Lung (tissue), 12 donors: Measurements from ENCODE around the gene SLC38A7. TPM values are rescaled to one million over a fixed set of nuclear protein-coding genes. Genes with fewer than 3 reads are reported as not detected.

Experiments
- ATAC-seq: fragments of 200-7000 bp; cut with Tn5 transposase; one replicate; pipeline ENCODE4 v1.9.1; 2020; ENCODE audit warnings: moderate number of reproducible peaks; ENCODE audit not compliant: insufficient read depth, low FRiP score
- DNase-seq, 3 donors: peaks; one replicate each; pipeline ENCODE4 v3.0.0-alpha.2; 2013 to 2017
- H3K27ac ChIP-seq, 2 donors: one replicate each; pipeline ENCODE4 v1.5.1; 2013; ENCODE audit warnings: mild to moderate bottlenecking in 2 of 2, moderate library complexity in 2 of 2, control low read depth in 1 of 2, inconsistent platforms in 1 of 2, low read depth in 1 of 2, low read length in 1 of 2
- H3K27me3 ChIP-seq, 3 donors: one replicate each; pipeline ENCODE4 v1.5.1; 2013; ENCODE audit warnings: low read length in 2 of 3; ENCODE audit not compliant: control insufficient read depth in 3 of 3, insufficient read depth in 3 of 3
- H3K36me3 ChIP-seq, 4 donors: one replicate each; pipeline ENCODE4 v1.5.1; 2013; ENCODE audit warnings: low read length in 4 of 4, mild to moderate bottlenecking in 1 of 4, moderate library complexity in 1 of 4; ENCODE audit not compliant: control insufficient read depth in 4 of 4, insufficient read depth in 4 of 4
- H3K4me1 ChIP-seq, 5 donors: one replicate each; pipeline ENCODE4 v1.5.1; 2013; ENCODE audit warnings: low read length in 5 of 5, mild to moderate bottlenecking in 2 of 5, moderate library complexity in 1 of 5; ENCODE audit not compliant: control insufficient read depth in 5 of 5, insufficient read depth in 5 of 5
- H3K4me3 ChIP-seq: one replicate; pipeline ENCODE4 v1.5.1; 2013; ENCODE audit warnings: mild to moderate bottlenecking, control low read depth, moderate library complexity
- H3K9ac ChIP-seq, 2 donors: one replicate each; pipeline ENCODE4 v1.5.1; 2013; ENCODE audit warnings: low read length in 2 of 2, control low read depth in 1 of 2; ENCODE audit not compliant: insufficient read depth in 1 of 2
- H3K9me3 ChIP-seq, 4 donors: one replicate each; pipeline ENCODE4 v1.5.1; 2013; ENCODE audit warnings: low read length in 3 of 4, mild to moderate bottlenecking in 1 of 4, moderate library complexity in 1 of 4; ENCODE audit not compliant: control insufficient read depth in 4 of 4, insufficient read depth in 3 of 4
- CTCF ChIP-seq: IDR thresholded peaks from 2 replicates; pipeline ENCODE4 v1.5.1; 2012; ENCODE audit warnings: mild to moderate bottlenecking; ENCODE audit errors: control extremely low read depth, extremely low read depth
- WGBS, 2 donors: extraction: QIAGEN DNeasy Blood & Tissue Kit; methylation state at CpG; one replicate each; pipeline ENCODE4 v1.1.7; 2013; 5-methylcytosine and 5-hydroxymethylcytosine counted together
- polyA plus RNA-seq, 2 donors: library from polyadenylated mRNA; stranded (reverse); fragments of 200-250 nt; gene quantifications; one replicate each; pipeline ENCODE4 v1.2.1, GENCODE V29; 2013
- total RNA-seq, 2 donors: library from RNA; depleted of rRNA in 1 of 2; stranded (reverse); fragments of >200 nt in 1 of 2; gene quantifications; one replicate each; pipeline ENCODE4 v1.2.1, GENCODE V29; 2014 to 2021
- donor health status: control.
- donor health status: control.
- donor health status: Bipolar disorder and iron deficiency.
- donor health status: healthy.
- donor health status: DM: yes; HTN: yes; CAD: no.

Gene SLC38A7
- total and polyA plus RNA-seq, 4 donors: 11.3 to 18.2 (median 14.9) TPM

- TF ChIP-seq CTCF: no peak
- Histone ChIP-seq H3K27me3 (no peaks in the 10 kb centered on the region), H3K9me3 (no peaks in the 10 kb centered on the region), H3K4me1 (peaks cover 0 to 12% (median 5%) of the 10 kb centered on the region in 5 donors), H3K4me3 (peak overlapping the region; percentile 86), H3K9ac (peak overlapping the region; percentile 92 to 96), H3K27ac (peak overlapping the region; percentile 91 to 100), H3K36me3 (peaks cover 0 to 8% (median 5%) of the 10 kb centered on the region in 4 donors)
- peak; percentile 34 for ATAC-seq
- 0% methylated on average over 45 to 53 of the region's 53 CpGs for WGBS, 2 donors
- peak in 2 of 3 donors; percentile 52 to 59 for DNase-seq
These were observed 55.5 kb downstream of the SLC38A7 start for GRCh38 chr16:58628845-58629732.

GRCh38 chr16:58624209-58624608 lies 60.4 kb downstream of the SLC38A7 start:
- Histone ChIP-seq H3K27me3 (no peaks in the 10 kb centered on the region), H3K4me1 (peaks cover 0 to 12% (median 5%) of the 10 kb centered on the region in 5 donors), H3K4me3 (no peak overlapping the region), H3K9me3 (no peaks in the 10 kb centered on the region), H3K36me3 (peaks cover 0 to 15% (median 5%) of the 10 kb centered on the region in 4 donors), H3K27ac (no peak overlapping the region), H3K9ac (no peak overlapping the region)
- 89 to 90% methylated on average over 7 of the region's 7 CpGs for WGBS, 2 donors
- no peak for TF ChIP-seq CTCF
- ATAC-seq (no peak), DNase-seq (no peak)

- H3K27ac ChIP-seq: no peak overlapping the region
- no peak overlapping the region for H3K9ac ChIP-seq
- 93 to 96% methylated on average over 10 of the region's 10 CpGs for WGBS, 2 donors
- H3K36me3 ChIP-seq: peaks cover 5 to 21% (median 15%) of the 10 kb centered on the region in 4 donors
- no peak for DNase-seq
- H3K4me3 ChIP-seq: no peak overlapping the region
- H3K4me1 ChIP-seq: no peaks in the 10 kb centered on the region
- ATAC-seq: no peak
- TF ChIP-seq CTCF: no peak
- H3K9me3 ChIP-seq: no peaks in the 10 kb centered on the region
- H3K27me3 ChIP-seq: no peaks in the 10 kb centered on the region
These were observed 64.2 kb downstream of the SLC38A7 start for GRCh38 chr16:58620396-58620795.
